H1 (cell line): ENCODE measurements around the gene KBTBD3. TPM values are rescaled to one million over a fixed set of nuclear protein-coding genes. Genes with fewer than 3 reads are reported as not detected.

Source experiments
- ASH2L ChIP-seq: fragments of 200-600, 300-600 bp; sonication (generic); IDR thresholded peaks from one replicate; pipeline ENCODE4 v1.7.1; 2017; ENCODE audit warnings: low read length
- ZNF274 ChIP-seq: IDR thresholded peaks from 2 replicates; pipeline ENCODE4 v1.7.0; 2012; ENCODE audit warnings: low read length, borderline replicate concordance; ENCODE audit errors: extremely low read depth
- polyA plus RNA-seq, 7 experiments: library from polyadenylated mRNA; depleted of rRNA in 3 of 7; stranded (reverse) in 5 of 7; unstranded in 2 of 7; fragments of >200 nt in 5 of 7; fragments of 200-250 nt in 2 of 7; gene quantifications; 1 replicate in 5 of 7; 2 replicates in 1 of 7; 4 replicates in 1 of 7; pipeline versions ENCODE4 v1.2.1 to v1.2.3, GENCODE V29; 2011 to 2013; ENCODE audit warnings: missing spikeins in 2 of 7, mixed read lengths in 2 of 7
- total RNA-seq: library from RNA; stranded (reverse); fragmentation: NEBNext Ultra II Directional; extraction: Animal tissue kit (Norgen Biotek cat#: 25700); gene quantifications from 2 replicates; pipeline ENCODE4 v1.2.1, GENCODE V29; 2021

Gene KBTBD3
- total and polyA plus RNA-seq, 2 of the 8 experiments (the other 6 are each of a cell fraction or from before 2014, with no cell fraction given): 1.2 to 6.1 TPM

DNA sequence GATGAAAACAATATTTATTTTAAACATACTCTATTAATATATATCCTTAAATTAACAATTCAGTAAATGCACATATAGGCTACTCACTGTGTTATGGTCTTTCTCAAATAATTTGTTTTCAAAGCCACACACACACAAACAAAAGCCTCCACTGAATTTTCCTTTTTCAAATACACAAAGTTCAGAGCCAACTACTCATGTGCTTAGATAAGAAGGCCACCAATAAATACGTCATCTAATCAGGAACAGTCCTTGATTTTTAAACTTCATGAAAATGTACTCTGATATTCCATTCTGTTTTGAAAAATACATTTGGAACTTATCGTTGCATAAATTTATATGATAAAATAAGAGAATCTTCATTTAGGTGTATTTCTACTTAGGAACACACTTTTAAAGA, 26.0 kb downstream of the KBTBD3 start (continued):
- TF ChIP-seq ASH2L (no peak), ZNF274 (no peak)
